ENCODE measurements around the gene CCR3.
A peak's percentile ranks its signal among the peaks of the same experiment; 100 is the strongest.

CCR3 gene

DNA sequence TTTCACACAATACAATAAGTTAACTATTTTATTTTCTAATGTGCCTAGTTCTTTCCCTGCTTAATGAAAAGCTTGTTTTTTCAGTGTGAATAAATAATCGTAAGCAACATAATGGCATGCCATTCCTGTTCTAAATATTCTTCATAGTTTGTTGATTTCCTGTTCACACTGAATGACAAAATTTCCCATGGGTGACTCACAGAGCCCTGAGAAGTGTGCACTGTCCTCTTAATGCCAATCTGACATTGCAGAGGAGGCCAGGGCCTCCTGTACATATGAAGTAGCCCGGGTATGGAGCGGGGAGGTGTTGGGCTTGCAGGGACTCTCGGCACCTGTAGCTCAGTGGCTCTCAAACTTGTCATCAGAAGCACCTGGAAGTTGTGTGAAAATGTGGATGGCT, 24.3 kb downstream of the CCR3 start:
- H3K56ac ChIP-seq (ENCODE audit: low read length), result no peak overlapping the region
- no peaks in the 10 kb centered on the region for H3K79me1 ChIP-seq (ENCODE audit: low read length)
- no peaks in the 10 kb centered on the region for H3K36me3 ChIP-seq (ENCODE audit: control insufficient read depth, insufficient read depth, low read length)
- H4K5ac ChIP-seq (ENCODE audit: low read length), result no peak overlapping the region
- no peak overlapping the region for H3K4ac ChIP-seq (ENCODE audit: low read depth, low read length)
- no peak overlapping the region for H3K27ac ChIP-seq (ENCODE audit: low read depth, low read length)
- no peak overlapping the region for H2AK5ac ChIP-seq (ENCODE audit: low read length)
- H3K27me3 ChIP-seq (ENCODE audit: insufficient read depth, low read length, poor library complexity), result no peaks in the 10 kb centered on the region
- no peak overlapping the region for H3K4me2 ChIP-seq (ENCODE audit: low read length)
- H3K79me2 ChIP-seq (ENCODE audit: control insufficient read depth, insufficient read depth, low read length), result no peaks in the 10 kb centered on the region
- no CpG with 5 or more reads among the region's 4 CpGs for WGBS (ENCODE audit: extremely low coverage, insufficient coverage, low lambda C conversion rate)
- no peak for DNase-seq
- no peak overlapping the region for H2BK15ac ChIP-seq (replicated peaks; ENCODE audit: low read depth)
- H3K18ac ChIP-seq (ENCODE audit: low read length), result no peak overlapping the region
- H2BK5ac ChIP-seq (ENCODE audit: low read length), result no peak overlapping the region
- no peak overlapping the region for H3K23ac ChIP-seq (ENCODE audit: low read length)
- H3K4me1 ChIP-seq (ENCODE audit: control insufficient read depth, low read depth, low read length), result no peaks in the 10 kb centered on the region
- no peak overlapping the region for H2BK120ac ChIP-seq (ENCODE audit: low read depth, low read length)
- H3K4me3 ChIP-seq (ENCODE audit: low read length), result no peak overlapping the region
- no peak overlapping the region for H3K9ac ChIP-seq (ENCODE audit: low read length)
- H4K8ac ChIP-seq (ENCODE audit: low read depth, low read length), result no peak overlapping the region

DNA sequence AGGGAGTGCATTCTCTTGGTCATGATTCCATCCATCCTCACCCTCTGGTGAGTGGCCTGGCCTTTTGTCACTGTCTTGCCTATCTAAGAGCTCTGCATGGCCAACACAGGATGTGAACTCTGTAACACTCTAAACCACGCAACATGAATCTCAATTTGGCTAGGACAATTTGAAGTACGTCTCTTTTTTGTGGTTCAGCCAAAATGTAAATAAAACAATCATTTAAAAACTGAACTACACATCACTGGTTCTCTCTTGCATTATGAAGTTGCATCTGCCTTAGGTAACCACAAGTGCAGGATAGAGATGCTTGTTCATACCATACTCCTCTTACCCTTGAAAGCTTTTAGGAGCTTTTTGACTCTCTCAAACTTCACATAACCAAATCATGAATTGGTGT, 27.3 kb downstream of the CCR3 start:
- Histone ChIP-seq H3K18ac (ENCODE audit: low read length) (no peak overlapping the region), H3K79me2 (ENCODE audit: control insufficient read depth, insufficient read depth, low read length) (no peaks in the 10 kb centered on the region)

DNA sequence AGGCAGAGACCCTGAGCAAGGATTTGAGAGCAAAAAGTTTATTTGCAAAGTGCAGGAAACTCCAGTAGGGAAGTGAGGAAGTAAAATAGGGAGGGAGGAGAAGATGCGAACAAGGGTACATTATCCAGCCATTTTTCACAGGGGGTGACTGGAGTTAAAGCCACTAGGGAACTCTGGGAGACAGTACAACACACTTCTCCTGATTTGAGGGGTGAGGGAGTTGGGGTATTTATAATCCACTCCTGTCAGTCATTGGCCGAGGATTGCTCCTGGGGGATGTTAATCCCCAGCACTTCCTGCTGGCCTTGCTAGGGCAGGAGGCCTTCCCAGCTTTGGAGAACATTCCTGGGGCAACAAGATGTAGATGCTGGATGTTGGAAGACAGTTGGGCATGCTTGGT, 28.2 kb downstream of the CCR3 start:
- Histone ChIP-seq H3K23ac (ENCODE audit: low read length) (no peak overlapping the region), H2BK120ac (ENCODE audit: low read depth, low read length) (no peak overlapping the region), H3K27me3 (ENCODE audit: insufficient read depth, low read length, poor library complexity) (no peaks in the 10 kb centered on the region), H3K4me3 (ENCODE audit: low read length) (no peak overlapping the region), H3K4ac (ENCODE audit: low read depth, low read length) (no peak overlapping the region), H3K79me1 (ENCODE audit: low read length) (no peaks in the 10 kb centered on the region), H3K36me3 (ENCODE audit: control insufficient read depth, insufficient read depth, low read length) (no peaks in the 10 kb centered on the region), H2BK5ac (ENCODE audit: low read length) (no peak overlapping the region), H3K56ac (ENCODE audit: low read length) (no peak overlapping the region), H3K27ac (ENCODE audit: low read depth, low read length) (no peak overlapping the region), H2AK5ac (ENCODE audit: low read length) (no peak overlapping the region), H3K4me2 (ENCODE audit: low read length) (no peak overlapping the region), H3K18ac (ENCODE audit: low read length) (no peak overlapping the region), H2BK15ac (replicated peaks; ENCODE audit: low read depth) (no peak overlapping the region), H3K79me2 (ENCODE audit: control insufficient read depth, insufficient read depth, low read length) (no peaks in the 10 kb centered on the region), H4K5ac (ENCODE audit: low read length) (no peak overlapping the region), H3K4me1 (ENCODE audit: control insufficient read depth, low read depth, low read length) (no peaks in the 10 kb centered on the region), H3K9ac (ENCODE audit: low read length) (no peak overlapping the region), H4K8ac (ENCODE audit: low read depth, low read length) (no peak overlapping the region)
- no CpG with 5 or more reads among the region's 2 CpGs for WGBS (ENCODE audit: extremely low coverage, insufficient coverage, low lambda C conversion rate)
- DNase-seq, result no peak

More for the DNA sequence above, 27.3 kb downstream of the CCR3 start:
- no peak overlapping the region for H4K8ac ChIP-seq (ENCODE audit: low read depth, low read length)
- no peak for DNase-seq
- H2BK15ac ChIP-seq (replicated peaks; ENCODE audit: low read depth), result no peak overlapping the region
- H2BK120ac ChIP-seq (ENCODE audit: low read depth, low read length), result no peak overlapping the region
- H3K56ac ChIP-seq (ENCODE audit: low read length), result no peak overlapping the region
- H3K79me1 ChIP-seq (ENCODE audit: low read length), result no peaks in the 10 kb centered on the region
- no peak overlapping the region for H3K9ac ChIP-seq (ENCODE audit: low read length)
- no CpG with 5 or more reads among the region's 2 CpGs for WGBS (ENCODE audit: extremely low coverage, insufficient coverage, low lambda C conversion rate)
- no peaks in the 10 kb centered on the region for H3K36me3 ChIP-seq (ENCODE audit: control insufficient read depth, insufficient read depth, low read length)
- H2BK5ac ChIP-seq (ENCODE audit: low read length), result no peak overlapping the region
- no peak overlapping the region for H3K23ac ChIP-seq (ENCODE audit: low read length)
- no peak overlapping the region for H3K4me2 ChIP-seq (ENCODE audit: low read length)
- H2AK5ac ChIP-seq (ENCODE audit: low read length), result no peak overlapping the region
- no peak overlapping the region for H3K4me3 ChIP-seq (ENCODE audit: low read length)
- no peak overlapping the region for H4K5ac ChIP-seq (ENCODE audit: low read length)
- H3K27ac ChIP-seq (ENCODE audit: low read depth, low read length), result no peak overlapping the region
- H3K4me1 ChIP-seq (ENCODE audit: control insufficient read depth, low read depth, low read length), result no peaks in the 10 kb centered on the region
- no peak overlapping the region for H3K4ac ChIP-seq (ENCODE audit: low read depth, low read length)
- no peaks in the 10 kb centered on the region for H3K27me3 ChIP-seq (ENCODE audit: insufficient read depth, low read length, poor library complexity)

DNA sequence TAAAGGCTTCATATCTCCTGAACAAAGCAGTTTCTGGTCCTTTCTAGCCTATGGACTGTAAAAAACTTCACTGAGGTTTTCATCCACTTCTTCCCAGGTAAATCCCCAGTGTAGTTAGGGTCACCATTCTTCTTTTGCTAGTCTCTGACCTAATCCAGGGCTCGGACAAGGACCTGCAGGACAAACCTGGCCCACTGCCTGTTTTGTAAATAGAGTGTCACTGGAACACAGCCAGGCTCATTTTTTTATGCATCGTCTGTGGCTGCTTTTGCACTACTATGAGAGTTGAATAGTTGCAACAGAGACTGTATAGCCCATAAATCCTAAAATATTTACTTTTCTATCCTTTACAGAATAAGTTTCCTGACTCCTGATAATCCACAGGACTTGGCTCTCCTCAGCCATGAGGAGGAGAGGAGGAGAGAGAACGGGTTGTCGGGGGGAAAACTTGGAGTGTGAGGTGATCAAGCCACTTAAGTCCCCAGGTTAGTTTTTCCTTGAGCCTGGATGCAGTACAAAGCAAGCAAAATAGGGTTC, 29.0 kb downstream of the CCR3 start:
- Histone ChIP-seq H3K23ac (ENCODE audit: low read length) (no peak overlapping the region), H2BK15ac (replicated peaks; ENCODE audit: low read depth) (no peak overlapping the region), H2AK5ac (ENCODE audit: low read length) (no peak overlapping the region), H3K18ac (ENCODE audit: low read length) (no peak overlapping the region), H3K4me3 (ENCODE audit: low read length) (no peak overlapping the region), H3K56ac (ENCODE audit: low read length) (no peak overlapping the region), H3K4ac (ENCODE audit: low read depth, low read length) (no peak overlapping the region), H3K9ac (ENCODE audit: low read length) (no peak overlapping the region), H4K5ac (ENCODE audit: low read length) (no peak overlapping the region), H3K36me3 (ENCODE audit: control insufficient read depth, insufficient read depth, low read length) (no peaks in the 10 kb centered on the region), H3K27me3 (ENCODE audit: insufficient read depth, low read length, poor library complexity) (no peaks in the 10 kb centered on the region), H2BK120ac (ENCODE audit: low read depth, low read length) (no peak overlapping the region), H3K4me2 (ENCODE audit: low read length) (no peak overlapping the region), H3K27ac (ENCODE audit: low read depth, low read length) (no peak overlapping the region), H3K79me1 (ENCODE audit: low read length) (no peaks in the 10 kb centered on the region), H3K79me2 (ENCODE audit: control insufficient read depth, insufficient read depth, low read length) (no peaks in the 10 kb centered on the region), H4K8ac (ENCODE audit: low read depth, low read length) (no peak overlapping the region), H3K4me1 (ENCODE audit: control insufficient read depth, low read depth, low read length) (no peaks in the 10 kb centered on the region), H2BK5ac (ENCODE audit: low read length) (no peak overlapping the region)
- no peak for DNase-seq
- no CpG with 5 or more reads among the region's 4 CpGs for WGBS (ENCODE audit: extremely low coverage, insufficient coverage, low lambda C conversion rate)

DNA sequence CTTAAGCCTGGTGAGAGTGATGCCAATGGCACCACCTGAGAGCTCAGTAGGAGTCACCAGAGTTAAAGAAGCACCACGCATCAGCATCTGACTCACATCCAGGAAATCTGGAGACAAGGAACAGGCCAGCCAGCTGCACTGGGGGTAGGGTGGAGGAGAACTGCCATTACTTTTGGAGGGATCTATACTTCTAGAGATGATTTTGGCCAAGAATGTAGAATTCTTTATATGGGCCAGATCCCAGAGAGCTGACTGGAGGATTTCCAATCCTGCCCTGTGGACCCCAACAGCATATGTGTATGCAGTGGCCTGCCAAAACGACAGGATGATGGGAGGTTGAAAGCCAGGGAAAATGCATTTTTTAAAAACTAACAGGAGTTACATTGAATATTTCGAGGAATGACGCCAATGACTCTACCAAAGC, 29.8 kb downstream of the CCR3 start:
- no peak overlapping the region for H3K27ac ChIP-seq (ENCODE audit: low read depth, low read length)

DNA sequence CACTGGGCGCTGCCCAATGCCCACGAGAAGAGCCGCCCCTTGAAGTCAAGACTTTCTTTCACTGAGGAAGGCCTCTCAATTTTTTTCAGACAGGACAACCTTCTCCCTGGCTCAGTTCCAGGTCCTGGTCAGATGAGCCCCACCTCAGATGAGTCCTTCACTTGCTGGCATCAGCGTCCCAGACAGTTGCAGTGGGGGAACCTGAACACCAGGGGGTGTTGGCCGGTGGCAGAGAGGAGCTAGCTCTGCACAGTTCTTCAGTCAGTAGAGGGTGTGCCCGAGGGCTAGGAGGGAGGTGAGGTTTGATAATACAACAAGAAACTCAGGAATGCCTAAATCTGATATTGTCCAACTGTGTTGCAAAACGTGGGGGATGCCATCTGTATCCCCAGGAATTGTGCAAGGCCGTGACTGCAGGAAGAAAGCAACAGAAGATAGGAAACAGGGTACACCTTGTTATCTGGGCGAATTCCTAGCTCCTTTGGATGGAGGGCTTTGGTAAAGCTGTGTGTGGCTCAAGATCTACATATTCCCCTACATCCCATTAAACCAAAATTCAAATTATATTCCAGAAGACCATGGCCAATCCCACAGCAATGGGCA, 34.3 kb downstream of the CCR3 start:
- Histone ChIP-seq H3K18ac (ENCODE audit: low read length) (no peak overlapping the region), H2BK120ac (ENCODE audit: low read depth, low read length) (no peak overlapping the region), H3K9ac (ENCODE audit: low read length) (no peak overlapping the region), H2AK5ac (ENCODE audit: low read length) (no peak overlapping the region), H2BK5ac (ENCODE audit: low read length) (no peak overlapping the region), H3K79me1 (ENCODE audit: low read length) (no peaks in the 10 kb centered on the region), H3K36me3 (ENCODE audit: control insufficient read depth, insufficient read depth, low read length) (no peaks in the 10 kb centered on the region), H3K4me1 (ENCODE audit: control insufficient read depth, low read depth, low read length) (no peaks in the 10 kb centered on the region), H4K5ac (ENCODE audit: low read length) (no peak overlapping the region), H2BK15ac (replicated peaks; ENCODE audit: low read depth) (no peak overlapping the region), H3K4ac (ENCODE audit: low read depth, low read length) (no peak overlapping the region), H3K27me3 (ENCODE audit: insufficient read depth, low read length, poor library complexity) (no peaks in the 10 kb centered on the region), H3K4me2 (ENCODE audit: low read length) (no peak overlapping the region), H3K56ac (ENCODE audit: low read length) (no peak overlapping the region), H3K4me3 (ENCODE audit: low read length) (no peak overlapping the region), H3K23ac (ENCODE audit: low read length) (no peak overlapping the region), H3K27ac (ENCODE audit: low read depth, low read length) (no peak overlapping the region), H3K79me2 (ENCODE audit: control insufficient read depth, insufficient read depth, low read length) (no peaks in the 10 kb centered on the region), H4K8ac (ENCODE audit: low read depth, low read length) (no peak overlapping the region)
- no CpG with 5 or more reads among the region's 9 CpGs for WGBS (ENCODE audit: extremely low coverage, insufficient coverage, low lambda C conversion rate)
- peak; percentile 65 for DNase-seq

More for the DNA sequence above, 29.8 kb downstream of the CCR3 start:
- H3K79me1 ChIP-seq (ENCODE audit: low read length), result no peaks in the 10 kb centered on the region
- no peaks in the 10 kb centered on the region for H3K4me1 ChIP-seq (ENCODE audit: control insufficient read depth, low read depth, low read length)
- WGBS (ENCODE audit: extremely low coverage, insufficient coverage, low lambda C conversion rate), result no CpG with 5 or more reads among the region's 4 CpGs
- no peaks in the 10 kb centered on the region for H3K36me3 ChIP-seq (ENCODE audit: control insufficient read depth, insufficient read depth, low read length)
- no peak overlapping the region for H3K23ac ChIP-seq (ENCODE audit: low read length)
- H4K8ac ChIP-seq (ENCODE audit: low read depth, low read length), result no peak overlapping the region
- no peak overlapping the region for H3K56ac ChIP-seq (ENCODE audit: low read length)
- no peak for DNase-seq
- H3K79me2 ChIP-seq (ENCODE audit: control insufficient read depth, insufficient read depth, low read length), result no peaks in the 10 kb centered on the region
- no peak overlapping the region for H2BK5ac ChIP-seq (ENCODE audit: low read length)
- H2BK15ac ChIP-seq (replicated peaks; ENCODE audit: low read depth), result no peak overlapping the region
- H2AK5ac ChIP-seq (ENCODE audit: low read length), result no peak overlapping the region
- H3K9ac ChIP-seq (ENCODE audit: low read length), result no peak overlapping the region
- no peak overlapping the region for H4K5ac ChIP-seq (ENCODE audit: low read length)
- no peak overlapping the region for H3K4me3 ChIP-seq (ENCODE audit: low read length)
- H3K4ac ChIP-seq (ENCODE audit: low read depth, low read length), result no peak overlapping the region
- no peak overlapping the region for H3K4me2 ChIP-seq (ENCODE audit: low read length)
- H2BK120ac ChIP-seq (ENCODE audit: low read depth, low read length), result no peak overlapping the region
- H3K18ac ChIP-seq (ENCODE audit: low read length), result no peak overlapping the region
- H3K27me3 ChIP-seq (ENCODE audit: insufficient read depth, low read length, poor library complexity), result no peaks in the 10 kb centered on the region
